Left lobe of liver (tissue), 1 donor: ENCODE results near the gene NOL6. TPM values are rescaled to one million over a fixed set of nuclear protein-coding genes. Genes with fewer than 3 reads are reported as not detected.

Experiments used
- total RNA-seq: library from RNA; stranded (reverse); gene quantifications from one replicate; pipeline ENCODE4 v1.2.1, GENCODE V29; 2021
- donor health status: DM: no; HTN: yes; CAD: no.

NOL6 gene
- total RNA-seq, 1 donor from 2014 or later: 15.3 TPM

Other genes starting within 250 kb of the NOL6 start
- gene SPINK4, start 233.8 kb downstream of the NOL6 start, total RNA-seq: not detected
- 51.0 TPM for gene BAG1, start 209.2 kb downstream of the NOL6 start, total RNA-seq
- 20.0 TPM for gene CHMP5, start 208.9 kb downstream of the NOL6 start, total RNA-seq
- gene NFX1, start 183.4 kb downstream of the NOL6 start, total RNA-seq: 24.3 TPM
- 30.7 TPM for gene AQP7, start 71.4 kb downstream of the NOL6 start, total RNA-seq
- gene AQP3, start 26.3 kb downstream of the NOL6 start, total RNA-seq: 89.5 TPM
- gene ANKRD18B, start 50.3 kb upstream of the NOL6 start, total RNA-seq: 0.40 TPM